Measurements from ENCODE around the gene DIDO1. TPM values are rescaled to one million over a fixed set of nuclear protein-coding genes. Genes with fewer than 3 reads are reported as not detected.
"Not testable (repeated sequence)": the region's sequence is repeated elsewhere in the genome, so short reads cannot be mapped to it uniquely, and the experiment has no call there.

The DIDO1 gene
- polyA plus RNA-seq, 2 donors = 17.3 TPM

GRCh38 chr20:62962891-62963613, 36.7 kb upstream of the DIDO1 start:
- Histone ChIP-seq H3K27me3 (ENCODE audit: control insufficient read depth in 1 of 2, insufficient read depth in 2 of 2, low read length in 2 of 2) (no peaks in the 10 kb centered on the region), H3K4me3 (ENCODE audit: low read depth in 1 of 2, low read length in 2 of 2) (no peak overlapping the region), H3K4me1 (ENCODE audit: control insufficient read depth in 2 of 2, insufficient read depth in 2 of 2, low read length in 1 of 2) (no peaks in the 10 kb centered on the region), H3K36me3 (ENCODE audit: control insufficient read depth in 2 of 2, insufficient read depth in 2 of 2, low read length in 1 of 2) (no peaks in the 10 kb centered on the region), H3K9me3 (ENCODE audit: control insufficient read depth in 2 of 2, insufficient read depth in 1 of 2, low read depth in 1 of 2, low read length in 1 of 2) (no peaks in the 10 kb centered on the region), H3K27ac (ENCODE audit: low read depth in 2 of 2, low read length in 1 of 2) (no peak overlapping the region)
- WGBS, 2 donors = 87 to 90% methylated on average over 32 of the region's 32 CpGs

DNA sequence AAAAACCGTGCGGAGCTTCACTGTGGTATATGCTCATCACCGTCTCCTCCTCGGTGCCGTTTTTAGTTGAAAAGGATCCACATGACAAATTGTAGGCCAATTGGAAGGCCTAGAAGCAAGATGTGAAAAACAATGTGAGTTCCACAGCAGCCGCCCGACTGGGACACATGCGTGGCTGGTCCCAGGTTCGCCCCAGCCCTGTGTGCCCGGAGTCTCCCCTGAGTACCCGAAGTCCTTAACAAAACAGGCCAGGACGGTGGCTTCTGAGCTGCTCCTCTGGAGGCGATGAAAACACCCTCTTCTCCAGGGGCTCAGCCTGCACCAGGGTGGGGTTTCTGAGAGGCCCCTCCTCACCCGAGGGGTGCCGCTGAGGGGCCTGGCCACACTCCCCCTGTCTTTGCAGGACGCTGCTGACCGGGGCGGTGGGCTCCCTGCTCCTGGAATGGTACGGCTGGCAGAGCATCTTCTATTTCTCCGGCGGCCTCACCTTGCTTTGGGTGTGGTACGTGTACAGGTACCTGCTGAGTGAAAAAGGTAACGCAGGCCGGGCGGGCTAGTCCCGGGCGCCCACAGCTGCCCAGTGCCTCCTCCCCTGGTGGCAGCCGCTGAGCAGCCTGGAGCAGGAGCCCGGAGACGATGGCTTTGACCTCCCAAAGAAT, 36.0 kb upstream of the DIDO1 start:
- Histone ChIP-seq H3K36me3 (ENCODE audit: control insufficient read depth in 2 of 2, insufficient read depth in 2 of 2, low read length in 1 of 2) (no peaks in the 10 kb centered on the region), H3K27me3 (ENCODE audit: control insufficient read depth in 1 of 2, insufficient read depth in 2 of 2, low read length in 2 of 2) (no peaks in the 10 kb centered on the region), H3K9me3 (ENCODE audit: control insufficient read depth in 2 of 2, insufficient read depth in 1 of 2, low read depth in 1 of 2, low read length in 1 of 2) (no peaks in the 10 kb centered on the region), H3K27ac (ENCODE audit: low read depth in 2 of 2, low read length in 1 of 2) (no peak overlapping the region), H3K4me1 (ENCODE audit: control insufficient read depth in 2 of 2, insufficient read depth in 2 of 2, low read length in 1 of 2) (no peaks in the 10 kb centered on the region), H3K4me3 (ENCODE audit: low read depth in 1 of 2, low read length in 2 of 2) (no peak overlapping the region)
- WGBS, 2 donors = 94 to 95% methylated on average over 30 of the region's 30 CpGs

GRCh38 chr20:62961799-62962198, 35.5 kb upstream of the DIDO1 start:
- Histone ChIP-seq H3K27me3 (ENCODE audit: control insufficient read depth in 1 of 2, insufficient read depth in 2 of 2, low read length in 2 of 2) (no peaks in the 10 kb centered on the region), H3K4me1 (ENCODE audit: control insufficient read depth in 2 of 2, insufficient read depth in 2 of 2, low read length in 1 of 2) (no peaks in the 10 kb centered on the region), H3K27ac (ENCODE audit: low read depth in 2 of 2, low read length in 1 of 2) (no peak overlapping the region), H3K36me3 (ENCODE audit: control insufficient read depth in 2 of 2, insufficient read depth in 2 of 2, low read length in 1 of 2) (peaks cover 0 to 2% of the 10 kb centered on the region in 2 donors), H3K9me3 (ENCODE audit: control insufficient read depth in 2 of 2, insufficient read depth in 1 of 2, low read depth in 1 of 2, low read length in 1 of 2) (no peaks in the 10 kb centered on the region), H3K4me3 (ENCODE audit: low read depth in 1 of 2, low read length in 2 of 2) (no peak overlapping the region)
- WGBS, 2 donors = 91 to 92% methylated on average over 8 of the region's 8 CpGs

- Histone ChIP-seq H3K27ac (ENCODE audit: low read depth in 2 of 2, low read length in 1 of 2) (no peak overlapping the region), H3K27me3 (ENCODE audit: control insufficient read depth in 1 of 2, insufficient read depth in 2 of 2, low read length in 2 of 2) (no peaks in the 10 kb centered on the region), H3K9me3 (ENCODE audit: control insufficient read depth in 2 of 2, insufficient read depth in 1 of 2, low read depth in 1 of 2, low read length in 1 of 2) (no peaks in the 10 kb centered on the region), H3K4me1 (ENCODE audit: control insufficient read depth in 2 of 2, insufficient read depth in 2 of 2, low read length in 1 of 2) (no peaks in the 10 kb centered on the region), H3K36me3 (ENCODE audit: control insufficient read depth in 2 of 2, insufficient read depth in 2 of 2, low read length in 1 of 2) (peaks cover 0 to 2% of the 10 kb centered on the region in 2 donors), H3K4me3 (ENCODE audit: low read depth in 1 of 2, low read length in 2 of 2) (no peak overlapping the region)
- 77 to 83% methylated on average over 18 to 19 of the region's 19 CpGs for WGBS, 2 donors
Measured at GRCh38 chr20:62961310-62961783, 35.0 kb upstream of the DIDO1 start.

DNA sequence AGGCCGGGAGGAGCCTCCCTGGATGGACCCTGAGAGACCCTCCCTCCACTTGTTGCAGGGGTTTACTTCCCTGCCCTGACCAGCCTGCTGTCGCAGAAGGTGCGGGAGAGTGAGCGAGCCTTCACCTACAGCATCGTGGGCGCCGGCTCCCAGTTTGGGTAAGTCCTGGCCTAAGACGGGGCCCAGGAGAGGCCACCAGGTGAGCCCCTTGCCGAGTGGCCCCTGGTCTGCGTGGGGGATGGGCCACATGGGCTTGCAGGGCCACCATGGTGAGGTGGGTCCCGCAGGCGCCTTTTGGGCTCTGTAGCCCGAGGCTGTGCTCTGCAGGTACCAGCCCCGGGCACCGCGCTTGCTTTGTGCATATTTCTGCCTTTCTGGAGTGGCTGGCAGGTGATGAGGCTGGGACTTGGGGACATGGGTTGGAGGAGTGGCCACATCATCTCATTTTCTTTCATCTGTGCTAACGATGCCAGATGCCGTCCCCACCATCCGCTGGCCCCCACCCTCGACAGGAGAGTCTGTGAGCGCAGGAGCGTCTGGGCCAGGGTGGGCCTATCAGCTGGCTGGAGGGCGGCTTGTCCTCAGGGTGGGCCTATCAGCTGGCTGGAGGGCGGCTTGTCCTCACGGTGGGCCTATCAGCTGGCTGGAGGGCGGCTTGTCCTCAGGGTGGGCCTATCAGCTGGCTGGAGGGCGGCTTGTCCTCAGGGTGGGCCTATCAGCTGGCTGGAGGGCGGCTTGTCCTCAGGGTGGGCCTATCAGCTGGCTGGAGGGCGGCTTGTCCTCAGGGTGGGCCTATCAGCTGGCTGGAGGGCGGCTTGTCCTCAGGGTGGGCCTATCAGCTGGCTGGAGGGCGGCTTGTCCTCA, 34.4 kb upstream of the DIDO1 start:
- not testable (repeated sequence) for H3K4me3 ChIP-seq (ENCODE audit: low read depth in 1 of 2, low read length in 2 of 2); H3K9me3 ChIP-seq (ENCODE audit: control insufficient read depth in 2 of 2, insufficient read depth in 1 of 2, low read depth in 1 of 2, low read length in 1 of 2); H3K27ac ChIP-seq (ENCODE audit: low read depth in 2 of 2, low read length in 1 of 2); H3K27me3 ChIP-seq (ENCODE audit: control insufficient read depth in 1 of 2, insufficient read depth in 2 of 2, low read length in 2 of 2); H3K4me1 ChIP-seq (ENCODE audit: control insufficient read depth in 2 of 2, insufficient read depth in 2 of 2, low read length in 1 of 2); H3K36me3 ChIP-seq (ENCODE audit: control insufficient read depth in 2 of 2, insufficient read depth in 2 of 2, low read length in 1 of 2)
- WGBS, 2 donors = 88 to 90% methylated on average over 23 to 27 of the region's 31 CpGs

DNA sequence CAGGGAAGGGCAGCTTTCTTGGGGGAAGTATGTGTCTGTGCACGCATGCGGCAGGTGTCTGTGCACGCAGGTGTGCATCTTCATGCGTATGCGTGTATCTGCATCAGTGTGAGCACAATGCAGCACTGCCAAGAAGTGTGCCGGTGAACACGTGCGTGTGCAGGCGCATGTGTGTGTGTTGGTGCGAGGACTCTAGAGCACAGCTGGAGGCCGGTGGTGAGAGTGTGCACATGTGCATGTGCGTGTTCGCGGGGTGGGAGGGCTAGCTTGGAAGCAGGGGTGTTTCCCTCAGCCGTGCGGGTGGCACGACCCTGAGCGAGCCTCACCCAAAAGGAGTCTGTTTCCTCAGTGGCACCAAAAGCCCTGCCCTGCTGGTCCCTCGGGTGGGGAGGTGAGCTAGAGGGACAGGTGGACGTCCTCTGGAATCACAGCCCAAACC, 33.7 kb upstream of the DIDO1 start:
- no peaks in the 10 kb centered on the region for H3K9me3 ChIP-seq (ENCODE audit: control insufficient read depth in 2 of 2, insufficient read depth in 1 of 2, low read depth in 1 of 2, low read length in 1 of 2)
- 81 to 85% methylated on average over 20 of the region's 20 CpGs for WGBS, 2 donors
- no peaks in the 10 kb centered on the region for H3K27me3 ChIP-seq (ENCODE audit: control insufficient read depth in 1 of 2, insufficient read depth in 2 of 2, low read length in 2 of 2)
- no peak overlapping the region for H3K4me3 ChIP-seq (ENCODE audit: low read depth in 1 of 2, low read length in 2 of 2)
- H3K4me1 ChIP-seq (ENCODE audit: control insufficient read depth in 2 of 2, insufficient read depth in 2 of 2, low read length in 1 of 2) = no peaks in the 10 kb centered on the region
- peaks cover 0 to 2% of the 10 kb centered on the region in 2 donors for H3K36me3 ChIP-seq (ENCODE audit: control insufficient read depth in 2 of 2, insufficient read depth in 2 of 2, low read length in 1 of 2)
- H3K27ac ChIP-seq (ENCODE audit: low read depth in 2 of 2, low read length in 1 of 2) = no peak overlapping the region

- Histone ChIP-seq H3K36me3 (ENCODE audit: control insufficient read depth in 2 of 2, insufficient read depth in 2 of 2, low read length in 1 of 2) (peaks cover 0 to 2% of the 10 kb centered on the region in 2 donors), H3K27ac (ENCODE audit: low read depth in 2 of 2, low read length in 1 of 2) (no peak overlapping the region), H3K27me3 (ENCODE audit: control insufficient read depth in 1 of 2, insufficient read depth in 2 of 2, low read length in 2 of 2) (no peaks in the 10 kb centered on the region), H3K4me1 (ENCODE audit: control insufficient read depth in 2 of 2, insufficient read depth in 2 of 2, low read length in 1 of 2) (no peaks in the 10 kb centered on the region), H3K4me3 (ENCODE audit: low read depth in 1 of 2, low read length in 2 of 2) (no peak overlapping the region), H3K9me3 (ENCODE audit: control insufficient read depth in 2 of 2, insufficient read depth in 1 of 2, low read depth in 1 of 2, low read length in 1 of 2) (no peaks in the 10 kb centered on the region)
- 64 to 77% methylated on average over 43 of the region's 43 CpGs for WGBS, 2 donors
Measured at GRCh38 chr20:62959101-62959971, 33.0 kb upstream of the DIDO1 start.

DNA sequence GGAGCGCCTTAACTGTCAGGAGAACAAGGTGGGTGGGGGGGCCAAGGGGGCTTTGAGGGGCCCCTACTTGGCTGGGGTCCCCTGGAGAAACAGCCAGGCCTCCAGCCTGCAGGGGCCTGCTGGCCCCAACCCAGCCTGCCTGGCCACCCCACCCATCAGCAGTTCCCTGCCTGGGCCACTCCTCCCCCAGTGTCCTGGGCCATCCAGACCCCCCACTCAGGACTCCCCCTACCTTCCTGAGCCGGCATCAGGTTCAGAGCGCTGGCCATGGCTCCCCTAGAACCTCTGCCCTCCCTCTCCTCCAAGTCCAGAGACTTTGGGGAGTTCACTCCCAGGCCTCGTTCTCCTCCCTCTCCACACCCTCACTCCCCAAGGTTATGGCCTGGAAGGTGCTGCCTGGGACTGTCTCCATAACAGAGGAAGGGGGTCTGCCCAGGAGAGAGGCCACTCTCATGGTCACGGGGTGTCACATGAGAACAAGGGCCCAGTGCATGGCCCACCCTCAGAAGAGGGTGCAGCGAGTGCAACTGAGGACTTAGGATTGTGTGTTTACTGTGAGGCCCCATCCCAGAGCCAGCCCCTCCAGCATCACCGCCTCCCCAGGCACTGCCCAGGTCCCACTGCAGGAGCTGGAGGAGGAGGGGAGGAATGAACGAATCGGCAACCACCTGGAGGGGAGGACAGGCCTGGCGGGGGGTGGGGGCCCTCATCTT, 32.2 kb upstream of the DIDO1 start:
- Histone ChIP-seq H3K27me3 (ENCODE audit: control insufficient read depth in 1 of 2, insufficient read depth in 2 of 2, low read length in 2 of 2) (no peaks in the 10 kb centered on the region), H3K9me3 (ENCODE audit: control insufficient read depth in 2 of 2, insufficient read depth in 1 of 2, low read depth in 1 of 2, low read length in 1 of 2) (no peaks in the 10 kb centered on the region), H3K27ac (ENCODE audit: low read depth in 2 of 2, low read length in 1 of 2) (no peak overlapping the region), H3K36me3 (ENCODE audit: control insufficient read depth in 2 of 2, insufficient read depth in 2 of 2, low read length in 1 of 2) (peaks cover 0 to 2% of the 10 kb centered on the region in 2 donors), H3K4me1 (ENCODE audit: control insufficient read depth in 2 of 2, insufficient read depth in 2 of 2, low read length in 1 of 2) (peaks cover 3% of the 10 kb centered on the region in 2 donors), H3K4me3 (ENCODE audit: low read depth in 1 of 2, low read length in 2 of 2) (no peak overlapping the region)
- 83 to 86% methylated on average over 9 to 10 of the region's 10 CpGs for WGBS, 2 donors

All from esophagus (tissue), 2 donors.